ENCODE measurements around the gene FAM216A.
"Not testable (repeated sequence)": the region's sequence is repeated elsewhere in the genome, so short reads cannot be mapped to it uniquely, and the experiment has no call there.

Gene FAM216A

GRCh38 chr12:110501399-110501751 lies 32.7 kb downstream of the FAM216A start:
- DNase-seq = peak; percentile 37

- peak; percentile 97 for DNase-seq
These were observed 33.4 kb downstream of the FAM216A start, which contains the start of the genes RAD9B and VPS29 for GRCh38 chr12:110501752-110502738. RAD9B (plus strand) TSS chr12:110502331; CDS start chr12:110502338, 7 bp downstream. VPS29 (minus strand) TSS chr12:110502111; CDS start chr12:110502051, 60 bp downstream.

- no peak for DNase-seq
These were observed 34.8 kb downstream of the FAM216A start for GRCh38 chr12:110503432-110503831.

- no peak for DNase-seq
These were observed 36.7 kb downstream of the FAM216A start for GRCh38 chr12:110505332-110505731.

- DNase-seq = no peak
These were observed 39.5 kb downstream of the FAM216A start for GRCh38 chr12:110508071-110508586.

GRCh38 chr12:110513842-110514241 lies 45.2 kb downstream of the FAM216A start:
- DNase-seq = no peak

- DNase-seq = no peak
These were observed 45.7 kb downstream of the FAM216A start for GRCh38 chr12:110514363-110514762.

- DNase-seq = no peak
These were observed 48.4 kb downstream of the FAM216A start for GRCh38 chr12:110516995-110517394.

- not testable (repeated sequence) for DNase-seq
These were observed 49.4 kb downstream of the FAM216A start for GRCh38 chr12:110518014-110518413.

- not testable (repeated sequence) for DNase-seq
These were observed 52.4 kb downstream of the FAM216A start for GRCh38 chr12:110520876-110521712.

GRCh38 chr12:110528277-110528839 lies 59.7 kb downstream of the FAM216A start:
- DNase-seq = no peak

GRCh38 chr12:110530511-110530910 lies 61.9 kb downstream of the FAM216A start:
- DNase-seq = no peak

GRCh38 chr12:110531741-110532333 lies 63.2 kb downstream of the FAM216A start:
- DNase-seq = no peak

- DNase-seq = no peak
These were observed 64.0 kb downstream of the FAM216A start for GRCh38 chr12:110532644-110533043.

GRCh38 chr12:110533607-110534006 lies 65.0 kb downstream of the FAM216A start:
- DNase-seq = no peak

- no peak for DNase-seq
These were observed 66.2 kb downstream of the FAM216A start for GRCh38 chr12:110534811-110535210.

- DNase-seq = no peak
These were observed 68.4 kb downstream of the FAM216A start for GRCh38 chr12:110536834-110537604.

- DNase-seq = no peak
These were observed 69.2 kb downstream of the FAM216A start for GRCh38 chr12:110537605-110538409.

- no peak for DNase-seq
These were observed 70.4 kb downstream of the FAM216A start for GRCh38 chr12:110538869-110539622.
